Right ventricle myocardium inferior (tissue), 1 donor: ENCODE data around the gene TMEM59L. TPM values are rescaled to one million over a fixed set of nuclear protein-coding genes. Genes with fewer than 3 reads are reported as not detected.

Experiments used
- ATAC-seq: fragments of 200-7000 bp; cut with Tn5 transposase; one replicate; pipeline ENCODE4 v1.9.1; 2020; ENCODE audit warnings: mild to moderate bottlenecking, moderate library complexity
- DNase-seq: peaks from one replicate; pipeline ENCODE4 v3.0.0; 2021; ENCODE audit errors: missing footprints
- intact Hi-C: fragments of 100-400 bp; cut with DNase I; formaldehyde crosslinking; loops from one replicate; pipeline ENCODE4 v1.11.0; 2022
- total RNA-seq: library from RNA; stranded (reverse); fragmentation: NEBNext Ultra II Directional; extraction: Animal tissue kit (Norgen Biotek cat#: 25700); gene quantifications from one replicate; pipeline ENCODE4 v1.2.1, GENCODE V29; 2021
- donor health status: DM: no; HTN: yes; CAD: no; lungs with severe emphysema.

TMEM59L gene
- total RNA-seq, 1 donor from 2014 or later: 2.8 TPM

DNA sequence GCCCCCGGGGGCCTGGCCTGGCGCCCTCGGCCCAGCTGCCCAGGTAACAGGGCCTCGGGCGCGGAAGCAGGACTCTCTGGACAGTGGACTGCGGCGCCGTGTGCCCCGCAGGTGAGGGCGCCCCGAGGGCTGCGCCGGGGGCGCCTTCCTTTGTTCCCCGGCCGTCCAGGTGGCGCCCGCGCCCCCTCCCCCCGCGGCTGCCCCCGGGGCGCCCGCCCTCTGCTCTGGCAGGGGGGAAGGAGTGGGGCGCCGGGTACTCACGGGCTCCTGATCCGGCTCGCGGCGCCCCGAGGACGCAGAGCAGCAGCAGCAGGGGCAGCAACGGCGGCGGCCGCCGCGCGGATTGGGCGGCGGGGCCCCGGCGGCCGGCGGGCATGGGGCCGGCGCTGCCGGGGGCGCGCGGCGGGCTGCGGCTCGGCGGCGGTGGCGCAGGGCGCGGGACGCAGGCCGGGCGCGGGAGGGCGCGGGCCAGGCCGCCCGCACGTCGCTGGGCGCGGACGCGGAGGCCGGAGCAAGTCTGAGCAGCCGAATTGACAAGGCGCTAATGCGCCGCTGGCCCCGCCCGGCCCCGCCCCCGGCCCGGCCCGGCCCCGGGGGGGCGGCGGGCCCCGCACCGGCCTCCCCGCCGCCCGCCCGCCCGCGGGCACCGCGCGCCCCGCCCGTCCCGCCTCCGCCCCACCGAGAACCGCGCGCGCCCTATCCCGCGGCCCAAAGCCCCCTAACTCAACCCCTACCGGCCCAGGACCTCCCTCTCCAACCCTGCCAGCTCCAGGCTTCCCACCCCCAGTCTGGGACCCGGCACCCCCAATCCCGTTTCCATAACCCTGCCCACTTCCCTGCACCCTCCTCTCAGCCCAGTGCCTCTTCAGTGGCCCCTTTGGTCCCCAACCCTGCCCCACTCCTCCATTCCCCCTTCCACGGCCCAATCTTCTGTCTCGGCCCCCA is 6.1 kb upstream of the TMEM59L start, which contains the start of gene CRLF1:
Gene CRLF1, minus strand, starts transcription at position 519 of the 945 bp plus-strand sequence. Its CDS starts 143 bp downstream, at position 376.
- ATAC-seq (peak; percentile 7), DNase-seq (peak; percentile 16)
- intact Hi-C loops: no loop called here

DNA sequence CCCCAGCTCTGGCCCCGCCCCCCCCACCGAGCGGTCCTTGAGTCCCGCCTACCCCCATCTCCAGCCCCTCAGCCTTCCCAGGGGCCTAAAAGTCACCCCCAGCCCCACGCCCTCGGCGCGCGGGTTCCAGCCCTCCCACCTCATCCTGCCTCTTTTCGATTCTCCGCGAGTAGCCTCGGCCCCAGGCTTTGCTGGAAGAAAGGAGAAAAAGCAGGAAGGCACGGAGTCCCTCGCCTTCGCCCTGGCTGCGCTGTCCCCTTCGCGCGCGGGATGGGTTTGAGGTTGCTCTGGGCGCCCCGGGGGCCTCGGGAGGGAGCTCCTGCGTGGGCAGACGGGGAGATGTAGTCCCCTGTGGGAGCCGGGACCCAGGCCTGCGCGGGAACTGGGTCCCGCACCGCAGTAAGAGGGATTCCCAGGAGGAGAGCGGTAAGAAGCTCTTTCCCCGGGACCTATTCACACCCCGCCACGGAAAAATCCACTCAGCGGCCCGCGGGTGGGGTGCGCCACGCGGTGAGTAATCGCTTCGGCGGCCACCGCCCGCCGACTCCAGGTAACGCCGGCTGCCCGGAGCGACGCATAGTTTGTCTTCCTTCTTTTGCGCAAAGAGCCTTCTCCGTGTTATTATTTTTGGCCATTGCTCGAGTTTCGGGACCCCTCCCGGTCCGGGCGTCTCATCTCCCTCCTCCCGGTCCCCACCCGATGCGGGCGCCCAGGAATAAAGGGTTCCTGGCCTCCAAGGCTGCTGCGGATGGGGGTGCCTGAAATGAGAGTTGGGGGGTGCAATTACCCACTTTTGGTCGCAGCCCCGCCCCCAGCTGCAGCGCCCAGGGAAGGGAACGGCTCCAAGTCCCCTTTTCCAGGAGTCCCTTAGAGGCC is 5.2 kb upstream of the TMEM59L start:
- peak; percentile 33 for DNase-seq
- ATAC-seq: peak; percentile 14
- intact Hi-C loops: no loop called here

DNA sequence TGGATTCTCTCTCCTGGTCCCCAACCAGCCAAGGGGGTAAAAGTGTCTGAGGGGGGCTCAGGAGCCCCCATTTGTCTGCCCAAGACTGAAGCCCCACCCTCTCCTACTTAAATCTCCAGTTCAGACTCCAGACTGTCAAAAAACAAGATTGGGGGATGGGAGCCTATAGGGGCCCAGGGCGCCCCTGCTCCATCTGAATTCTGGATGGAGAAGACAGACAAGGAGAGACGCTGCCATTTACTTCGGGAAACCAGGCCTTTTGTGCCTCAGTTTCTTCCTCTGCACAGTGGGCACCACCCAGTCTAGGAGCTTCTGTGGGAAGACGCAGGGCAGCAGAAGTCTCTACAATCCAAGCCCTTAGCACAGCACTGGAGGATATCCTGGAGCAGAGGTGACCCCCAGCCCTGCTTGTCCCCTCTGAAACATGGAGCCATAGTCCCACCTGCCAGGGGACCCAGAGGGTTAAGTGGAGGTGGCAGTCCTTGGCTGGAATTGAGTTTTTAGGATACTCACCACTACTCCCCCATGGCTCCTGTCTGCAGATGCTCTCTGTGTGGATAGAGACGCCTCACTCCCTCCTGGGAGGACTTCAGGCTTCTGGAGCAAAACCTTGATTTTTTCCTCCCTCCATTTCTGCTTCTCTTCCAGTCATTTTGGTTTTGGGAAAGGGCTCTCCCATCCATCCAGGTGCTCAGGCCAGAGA is 4.4 kb upstream of the TMEM59L start:
- intact Hi-C loops: no loop called here
- no peak for DNase-seq
- no peak for ATAC-seq

DNA sequence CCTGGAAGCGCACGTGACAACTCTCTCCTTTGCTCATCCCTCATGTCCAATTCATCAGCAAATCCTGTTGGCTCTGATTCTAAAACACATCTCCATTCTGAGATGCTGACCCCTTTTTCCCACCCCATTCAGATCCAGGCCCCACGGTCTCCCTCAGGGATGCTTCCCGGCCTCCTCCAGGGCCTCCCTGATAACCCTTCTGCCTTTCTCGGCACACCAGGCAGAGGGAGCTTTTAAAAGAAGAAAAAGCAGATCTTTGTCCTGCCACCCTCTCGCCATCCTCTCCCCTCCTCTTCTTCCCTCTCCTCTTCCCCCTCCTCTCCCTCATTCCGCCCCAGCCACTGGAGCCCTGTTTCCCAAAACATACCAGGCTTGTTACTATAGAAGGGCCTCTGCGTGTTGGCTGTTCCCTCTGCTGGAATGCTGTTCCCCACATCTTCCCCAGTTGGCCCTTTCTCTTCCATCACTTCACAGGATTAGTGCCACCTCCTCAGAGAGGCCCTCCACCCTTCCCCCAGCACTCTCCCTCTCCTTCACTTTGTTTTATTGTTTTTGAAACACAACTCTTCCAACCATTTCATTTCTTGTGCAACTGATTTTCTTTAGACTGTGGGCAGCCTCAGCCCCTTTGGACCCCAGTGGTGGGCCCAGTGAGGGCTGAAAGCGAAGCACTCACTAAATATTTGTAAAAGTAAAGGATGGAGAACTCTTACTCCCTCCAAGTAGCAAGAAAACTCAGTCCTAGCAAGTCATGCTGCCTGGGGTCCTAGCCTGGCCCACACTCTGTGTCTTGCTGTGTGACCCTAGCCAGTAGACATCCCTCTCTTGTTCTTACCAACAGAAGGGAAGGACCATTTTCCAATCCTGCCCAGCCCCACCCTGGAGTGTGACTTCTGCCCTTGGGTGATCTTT is 3.6 kb upstream of the TMEM59L start:
- intact Hi-C loops: no loop called here
- DNase-seq (no peak), ATAC-seq (no peak)

DNA sequence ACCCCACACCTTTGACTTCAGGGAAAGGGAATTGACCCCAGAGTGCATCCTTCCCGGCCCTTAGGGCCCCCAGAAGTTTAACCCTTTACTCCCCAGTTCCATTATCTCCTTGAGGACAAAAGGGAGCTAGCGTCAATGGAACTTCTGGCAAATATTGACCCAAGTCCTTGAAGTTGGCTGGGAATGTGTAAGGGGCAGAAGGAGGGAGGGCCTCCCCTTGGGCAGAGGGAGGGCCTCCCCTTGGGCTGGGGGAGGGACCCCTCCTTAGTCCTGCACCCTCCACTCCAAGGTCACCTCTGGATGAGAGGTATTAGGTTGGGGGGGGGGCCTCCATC is 3.0 kb upstream of the TMEM59L start:
- ATAC-seq (no peak), DNase-seq (no peak)
- intact Hi-C loops: no loop called here

DNA sequence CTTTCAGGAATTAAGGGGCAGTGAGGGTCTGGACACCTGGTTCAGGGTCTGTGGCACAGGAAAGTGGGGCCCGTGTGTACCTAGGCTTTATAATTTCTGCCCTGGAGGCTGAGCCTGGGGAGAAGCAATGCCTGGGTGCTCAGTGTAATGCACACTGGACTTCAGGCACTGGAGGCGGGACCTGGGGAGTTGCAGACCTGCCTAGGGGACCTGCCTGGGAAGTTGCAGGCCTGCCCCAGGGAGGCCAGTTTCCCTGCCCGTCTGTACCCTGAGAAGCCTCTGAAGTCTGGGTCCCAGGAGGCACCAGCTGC is 2.5 kb upstream of the TMEM59L start:
- intact Hi-C loops: no loop called here
- DNase-seq: no peak
- no peak for ATAC-seq

DNA sequence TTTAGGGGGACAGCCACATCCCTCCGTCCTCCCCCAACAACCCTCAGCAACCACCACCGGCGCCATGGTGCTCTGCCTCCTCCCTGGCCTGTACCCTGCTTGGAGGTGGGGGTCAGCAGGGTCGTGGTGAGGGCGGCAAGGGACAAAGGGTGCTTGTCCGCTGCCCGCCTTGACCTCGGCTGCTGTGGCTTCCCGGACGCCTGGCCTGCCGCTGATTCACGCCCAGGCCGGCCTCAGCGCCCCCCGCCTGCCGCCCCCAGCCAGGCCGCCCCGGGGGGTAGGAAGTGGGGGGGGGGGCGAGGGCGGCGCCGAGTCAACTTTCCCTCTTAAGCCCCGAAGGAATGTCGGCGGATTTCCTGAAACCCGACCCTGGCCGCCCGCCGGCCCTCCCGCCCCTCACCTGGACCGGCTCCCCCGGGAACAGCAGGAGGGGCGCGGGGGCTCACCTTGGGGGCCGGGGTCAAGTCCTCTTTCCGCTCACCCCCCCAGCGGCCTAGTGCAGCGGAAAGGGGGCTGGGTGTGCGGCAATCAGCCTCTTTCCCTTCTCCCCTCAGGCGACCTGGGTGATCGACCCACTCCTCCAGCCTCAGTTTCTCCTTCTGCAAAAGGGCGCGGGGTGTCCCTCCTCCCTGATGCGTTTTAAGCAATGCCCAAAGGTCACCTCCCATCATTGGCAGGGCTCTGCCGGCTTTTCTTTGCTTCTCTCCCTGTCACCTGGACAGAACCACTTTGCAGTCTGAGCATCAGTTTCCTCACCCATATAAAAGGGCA is 1.9 kb upstream of the TMEM59L start:
- no peak for DNase-seq
- no peak for ATAC-seq
- intact Hi-C loops: no loop called here

DNA sequence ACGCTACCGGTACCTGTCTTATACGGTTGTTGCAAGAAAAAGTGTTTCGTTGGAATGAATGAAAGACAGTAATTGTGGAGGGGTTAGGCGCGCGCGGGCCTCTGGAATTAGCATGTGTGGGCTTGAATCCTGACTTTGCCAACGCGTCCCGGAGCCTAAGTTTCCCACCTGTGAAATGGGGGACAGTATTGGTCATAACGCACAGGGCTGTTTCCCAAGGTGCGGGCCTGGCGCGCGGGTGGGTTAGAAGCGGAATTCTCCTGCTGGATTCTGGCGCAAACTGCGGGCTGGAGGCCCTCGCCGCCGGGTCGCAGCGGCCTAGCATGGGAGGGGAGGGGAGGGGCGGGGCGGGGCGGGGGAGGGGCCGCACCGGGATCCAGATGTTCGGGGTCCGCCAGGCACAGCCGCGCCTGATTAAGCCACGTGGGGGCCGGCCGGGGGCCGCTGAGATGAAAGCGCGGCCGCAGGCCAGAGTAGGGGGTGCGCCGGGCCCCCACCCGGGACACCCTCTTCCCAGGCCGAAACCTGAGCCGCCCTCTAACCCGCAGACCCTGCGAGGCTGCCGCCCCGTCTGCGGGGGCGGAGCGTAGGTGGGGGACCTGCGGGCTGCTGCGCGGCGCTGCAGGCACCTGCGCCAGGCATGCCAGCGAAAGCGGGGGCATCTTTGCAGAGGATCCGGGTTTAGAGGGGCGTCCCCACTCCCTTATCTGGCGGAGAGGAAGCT is 1.2 kb upstream of the TMEM59L start:
- no peak for ATAC-seq
- intact Hi-C loops: no loop called here
- no peak for DNase-seq

DNA sequence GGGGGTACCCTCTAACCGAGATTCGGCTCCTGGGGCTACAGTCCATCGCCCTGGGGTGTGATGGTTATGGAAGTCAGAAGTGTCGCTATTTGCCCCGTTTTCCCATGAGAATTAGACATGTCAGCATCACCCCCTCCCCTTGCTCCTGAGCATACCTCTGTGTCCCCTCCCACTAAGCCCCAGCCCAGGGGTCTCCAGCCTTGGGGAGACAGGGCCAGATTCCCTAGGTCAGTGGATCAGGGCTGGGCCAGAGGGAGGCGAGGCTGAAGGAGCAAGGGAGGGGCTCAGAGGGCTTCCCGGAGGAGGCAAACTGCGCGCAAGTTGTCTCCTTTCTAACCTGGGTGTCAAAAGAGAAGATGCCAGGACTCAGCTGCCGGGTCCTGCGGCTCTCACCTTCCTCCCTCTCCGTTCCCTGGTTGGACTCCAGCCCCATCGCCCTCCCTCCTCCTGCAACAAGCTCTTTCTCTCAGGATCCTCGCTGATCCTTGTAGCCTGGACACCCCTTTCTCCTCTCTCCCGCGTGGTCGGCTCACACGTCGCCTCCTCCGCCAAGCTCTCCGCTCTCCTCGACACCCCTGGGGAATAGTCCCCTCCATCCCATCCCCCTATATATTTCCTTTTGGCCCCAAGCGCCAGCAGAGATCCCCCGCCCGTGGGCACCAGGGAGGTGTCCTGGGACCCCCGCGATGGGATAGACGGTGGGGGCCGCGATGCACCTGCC is 459 bp upstream of the TMEM59L start:
- intact Hi-C loops: no loop called here
- DNase-seq (no peak), ATAC-seq (no peak)

DNA sequence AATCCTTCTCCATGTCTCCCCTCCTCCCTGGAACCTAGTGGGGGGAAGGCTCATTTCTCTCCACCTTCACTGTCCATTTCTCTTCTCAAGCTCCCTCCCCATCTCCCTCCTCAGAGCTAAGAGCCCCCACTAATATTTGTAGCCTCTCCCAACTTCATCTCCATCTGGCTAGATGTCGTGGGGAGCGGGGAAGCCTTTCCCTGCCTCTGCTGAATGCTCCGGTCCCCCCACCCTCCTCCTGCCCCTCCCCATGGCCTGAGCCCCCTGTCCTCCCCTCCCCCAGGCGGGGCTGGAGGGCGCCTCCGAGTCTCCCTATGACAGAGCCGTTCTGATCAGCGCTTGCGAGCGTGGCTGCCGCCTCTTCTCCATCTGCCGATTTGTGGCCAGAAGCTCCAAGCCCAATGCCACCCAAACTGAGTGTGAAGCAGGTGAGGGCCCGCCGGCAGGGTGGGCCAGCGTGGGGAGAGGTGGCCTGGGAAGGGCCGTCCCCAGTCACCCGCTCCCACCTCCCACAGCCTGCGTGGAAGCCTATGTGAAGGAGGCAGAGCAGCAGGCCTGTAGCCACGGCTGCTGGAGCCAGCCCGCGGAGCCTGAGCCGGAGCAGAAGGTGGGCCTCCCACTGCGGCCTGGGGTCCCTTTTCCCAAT is 1.0 kb downstream of the TMEM59L start:
- intact Hi-C loops: no loop called here
- ATAC-seq: no peak
- DNase-seq: no peak

DNA sequence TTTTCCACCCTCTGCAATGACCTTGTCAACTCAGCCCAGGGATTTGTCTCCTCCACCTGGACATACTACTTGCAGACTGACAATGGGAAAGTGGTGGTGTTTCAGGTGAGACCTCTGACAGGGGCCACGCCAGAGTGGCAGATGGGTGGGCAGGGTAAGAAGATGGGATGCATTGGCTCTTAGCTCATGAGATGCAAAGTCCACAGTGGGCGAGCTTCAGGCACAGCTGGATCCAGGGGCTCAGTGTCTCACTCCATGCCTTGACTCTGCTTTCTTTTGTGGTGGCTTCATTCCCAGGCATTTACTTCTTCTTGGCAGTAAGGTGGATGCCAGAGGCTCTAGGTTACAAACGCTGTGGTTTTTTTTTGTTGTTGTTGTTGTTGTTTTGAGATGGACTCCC is 3.4 kb downstream of the TMEM59L start:
- intact Hi-C loops: no loop called here
- ATAC-seq (no peak), DNase-seq (no peak)

DNA sequence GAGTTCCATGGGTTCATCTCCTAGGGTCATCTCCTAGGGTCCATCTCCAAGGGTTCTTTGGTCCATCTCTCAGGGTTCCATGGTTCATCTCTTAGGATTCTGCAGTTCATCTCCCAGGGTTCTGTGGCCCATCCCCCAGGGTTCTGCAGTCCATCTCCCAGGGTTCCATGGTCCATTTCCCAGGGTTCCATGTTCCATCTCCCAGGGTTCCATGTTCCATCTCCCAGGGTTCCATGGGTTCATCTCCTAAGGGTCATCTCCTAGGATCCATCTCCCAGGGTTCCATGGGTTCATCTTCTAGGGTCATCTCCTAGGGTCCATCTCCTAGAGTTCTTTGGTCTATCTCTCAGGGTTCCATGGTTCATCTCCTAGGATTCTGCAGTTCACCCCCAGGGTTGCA is 4.9 kb downstream of the TMEM59L start:
- DNase-seq: no peak
- intact Hi-C loops: no loop called here
- no peak for ATAC-seq

DNA sequence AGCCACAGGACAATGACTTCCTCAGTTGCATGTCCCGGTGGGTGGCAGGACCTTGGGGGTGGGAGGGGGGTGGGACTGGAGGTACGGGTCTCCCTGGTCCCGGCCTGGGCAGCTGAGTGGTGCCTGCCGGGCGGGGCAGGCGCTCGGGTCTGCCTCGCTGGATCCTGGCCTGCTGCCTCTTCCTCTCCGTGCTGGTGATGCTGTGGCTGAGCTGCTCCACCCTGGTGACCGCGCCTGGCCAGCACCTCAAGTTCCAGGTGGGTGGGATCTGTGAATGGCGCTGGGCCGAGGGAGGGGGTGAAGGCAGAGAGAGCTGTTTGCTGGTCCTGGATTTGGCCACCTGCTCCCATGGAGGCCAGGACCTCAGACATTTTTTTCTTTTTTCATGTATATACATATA is 5.6 kb downstream of the TMEM59L start:
- ATAC-seq (no peak), DNase-seq (no peak)
- intact Hi-C loops: no loop called here

DNA sequence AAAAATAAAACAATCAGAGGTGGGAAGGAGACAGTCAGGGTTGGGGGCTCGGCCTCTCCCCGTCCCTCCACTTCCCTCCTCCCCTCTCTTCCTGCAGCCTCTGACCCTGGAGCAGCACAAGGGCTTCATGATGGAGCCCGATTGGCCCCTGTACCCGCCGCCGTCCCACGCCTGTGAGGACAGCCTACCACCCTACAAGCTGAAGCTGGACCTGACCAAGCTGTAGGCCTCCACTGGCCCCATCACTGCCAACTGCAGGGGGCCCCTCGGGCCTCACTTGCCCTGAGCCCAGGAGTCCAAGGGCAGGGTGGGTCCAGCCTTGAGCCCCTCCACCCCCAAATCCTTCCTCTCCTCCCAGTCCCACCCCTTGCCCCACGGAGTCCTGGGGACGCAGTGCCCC is 7.6 kb downstream of the TMEM59L start:
- no peak for ATAC-seq
- intact Hi-C loops: no loop called here
- DNase-seq: no peak

DNA sequence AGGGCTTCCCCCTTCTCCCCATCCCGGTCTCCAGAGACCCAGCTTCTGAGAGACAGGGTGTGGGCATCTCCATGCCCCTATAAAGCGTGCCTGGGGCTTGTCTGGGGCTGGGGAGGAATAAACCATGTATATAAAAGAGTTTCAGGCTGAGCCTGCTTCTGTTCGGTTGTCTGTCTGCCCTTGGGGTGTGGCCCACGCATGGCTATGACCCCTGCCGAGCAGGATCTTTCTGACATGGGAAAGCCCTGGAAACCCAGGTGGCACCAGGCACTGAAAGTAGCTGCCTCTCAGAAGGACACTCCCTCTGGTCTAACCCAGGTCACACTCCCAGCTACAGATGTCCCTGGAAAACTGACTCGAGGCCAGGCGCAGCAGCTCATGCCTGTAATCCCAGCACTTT is 8.2 kb downstream of the TMEM59L start:
- no peak for DNase-seq
- no peak for ATAC-seq
- intact Hi-C loops: no loop called here

DNA sequence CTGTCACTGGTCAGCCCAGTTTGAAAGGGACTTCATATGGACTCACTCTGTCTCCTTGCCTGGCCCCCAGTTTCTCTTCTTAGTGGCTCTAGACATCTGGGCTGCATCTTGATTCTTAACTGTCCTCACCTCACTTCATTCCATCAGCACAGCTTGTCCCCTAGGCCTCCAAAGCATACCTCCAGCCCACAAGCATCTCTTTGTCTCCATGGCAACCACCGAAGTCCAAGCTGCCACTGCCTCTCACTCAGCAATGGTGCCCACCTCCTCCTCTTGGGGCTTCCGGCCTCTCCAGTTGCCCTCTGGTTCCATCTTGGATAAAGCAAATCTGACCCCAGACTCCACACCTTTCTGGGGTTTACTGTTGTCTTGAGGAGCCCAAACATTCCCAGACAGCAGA is 14.2 kb downstream of the TMEM59L start:
- DNase-seq (no peak), ATAC-seq (no peak)
- intact Hi-C loops: no loop called here
